K562 (cell line): ENCODE data around the gene ZNF169. TPM values are rescaled to one million over a fixed set of nuclear protein-coding genes. Genes with fewer than 3 reads are reported as not detected.
A peak's percentile ranks its signal among the peaks of the same experiment; 100 is the strongest.
"Not testable (repeated sequence)": the region's sequence is repeated elsewhere in the genome, so short reads cannot be mapped to it uniquely, and the experiment has no call there.

ENCODE experiments used
- ATAC-seq: fragments of 200-7000 bp; cut with Tn5 transposase; 3 replicates; pipeline ENCODE4 v1.9.1; 2020; ENCODE audit warnings: moderate library complexity
- BruUV-seq: library from RNA; stranded (reverse); fragments of 400-500 nt; replicated peaks from 2 replicates; lab custom pipeline; 2021; lab: Mats Ljungman, UMichigan
- CTCF ChIA-PET: fragments of 300-600 bp; formaldehyde crosslinking; extraction: SDS; loops from one replicate; lab custom pipeline; 2021; ENCODE audit warnings: low intra/inter-chr PET ratio; lab: Yijun Ruan, JAX
- POLR2A ChIA-PET: fragments of 300-600, 350-650 bp; sonication (Branson Sonifier 250); formaldehyde crosslinking; extraction: SDS; loops from one replicate; lab custom pipeline; 2021; ENCODE audit warnings: antibody characterized with exemption, inconsistent platforms; lab: Yijun Ruan, JAX
- DNase-seq, 4 experiments: peaks; one replicate each; pipeline versions ENCODE4 v3.0.0 to v3.0.0-alpha.2; 2011 to 2018; ENCODE audit warnings: low spot score in 3 of 4, mixed read lengths in 3 of 4; ENCODE audit errors: extremely low read depth in 1 of 4
- FAIRE-seq: peaks from 2 replicates; lab custom pipeline; 2011; peaks lifted over from hg19 to GRCh38; lab: Jason Lieb, UNC
- H2AFZ ChIP-seq: 2 replicates; pipeline ENCODE4 v1.6.0; 2011; ENCODE audit warnings: low read depth, low read length, control low read depth, inconsistent platforms
- H3K27ac ChIP-seq: fragments of 200-600 bp; 3 replicates; pipeline ENCODE4 v1.8.0; 2011; ENCODE audit warnings: low read depth, mild to moderate bottlenecking, control low read depth, inconsistent platforms, low read length, moderate library complexity, mixed read lengths; ENCODE audit errors: extremely low read depth
- H3K27me3 ChIP-seq, 2 experiments: fragments of 300-600 bp in 1 of 2; 2 replicates in 1 of 2; 3 replicates in 1 of 2; pipeline versions ENCODE4 v1.6.0 to v1.8.0; 2011; ENCODE audit warnings: inconsistent platforms in 2 of 2, low read length in 2 of 2, mild to moderate bottlenecking in 1 of 2, mixed read lengths in 1 of 2, moderate library complexity in 1 of 2; ENCODE audit not compliant: control insufficient read depth in 2 of 2, insufficient read depth in 2 of 2
- H3K36me3 ChIP-seq: fragments of 300-600 bp; 3 replicates; pipeline ENCODE4 v1.8.0; 2011; ENCODE audit warnings: mild to moderate bottlenecking, low read length, inconsistent platforms; ENCODE audit not compliant: control insufficient read depth, insufficient read depth
- H3K4me1 ChIP-seq, 2 experiments: fragments of 200-600 bp in 1 of 2; replicated peaks in 1 of 2; 2 replicates in 1 of 2; 3 replicates in 1 of 2; pipeline versions ENCODE4 v1.5.1 to v1.8.0; 2011; ENCODE audit warnings: inconsistent platforms in 2 of 2, low read length in 2 of 2, mild to moderate bottlenecking in 1 of 2, mixed read lengths in 1 of 2, moderate library complexity in 1 of 2; ENCODE audit not compliant: control insufficient read depth in 2 of 2, insufficient read depth in 2 of 2
- H3K4me2 ChIP-seq: 2 replicates; pipeline ENCODE4 v1.6.1; 2011; ENCODE audit warnings: low read length, control low read depth, inconsistent platforms, mixed read lengths; ENCODE audit not compliant: insufficient read depth
- H3K4me3 ChIP-seq: fragments of 200-600 bp; sonication (generic), shearing (Covaris generic); 2 replicates; pipeline ENCODE4 v1.5.1; 2016; ENCODE audit warnings: control low read depth, inconsistent platforms
- H3K79me2 ChIP-seq: fragments of 200-600 bp; 3 replicates; pipeline ENCODE4 v1.8.0; 2011; ENCODE audit warnings: low read length, inconsistent platforms; ENCODE audit not compliant: control insufficient read depth, insufficient read depth
- H3K9ac ChIP-seq, 2 experiments: 2 replicates each; pipeline versions ENCODE4 v1.6.0 to v1.6.1; 2011; ENCODE audit warnings: low read depth in 2 of 2, low read length in 2 of 2, control low read depth in 1 of 2, inconsistent platforms in 1 of 2, mild to moderate bottlenecking in 1 of 2, mixed read lengths in 1 of 2; ENCODE audit not compliant: insufficient read depth in 1 of 2
- H3K9me1 ChIP-seq: one replicate; pipeline ENCODE4 v1.6.0; 2011; ENCODE audit warnings: inconsistent platforms, mild to moderate bottlenecking, low read length, moderate library complexity; ENCODE audit not compliant: control insufficient read depth, insufficient read depth
- H3K9me3 ChIP-seq: replicated peaks from 2 replicates; pipeline ENCODE4 v1.5.1; 2011; ENCODE audit warnings: low read depth, low read length, inconsistent platforms; ENCODE audit not compliant: control insufficient read depth, insufficient read depth
- H4K20me1 ChIP-seq: replicated peaks from 2 replicates; pipeline ENCODE4 v1.6.1; 2011; ENCODE audit warnings: low read length, inconsistent platforms, mixed read lengths; ENCODE audit not compliant: control insufficient read depth, insufficient read depth
- ZNF263 ChIP-seq: sonication (generic); formaldehyde crosslinking; IDR thresholded peaks from 2 replicates; pipeline ENCODE4 v1.8.0; 2022; ENCODE audit warnings: mild to moderate bottlenecking, missing genetic modification reagents, borderline replicate concordance
- WGBS: fragments of 100-300 bp; shearing (Covaris generic); methylation state at CpG from one replicate; pipeline ENCODE4 v1.1.6; 2016; ENCODE audit warnings: low coverage, mixed read lengths; ENCODE audit not compliant: insufficient coverage; ENCODE audit errors: missing lambda C conversion rate; 5-methylcytosine and 5-hydroxymethylcytosine counted together
- in situ Hi-C: fragments of 300-500 bp; cut with MboI; formaldehyde crosslinking; loops from 4 replicates; pipeline ENCODE4 v1.15.0; 2018; ENCODE audit warnings: inconsistent platforms, mixed read lengths
- intact Hi-C: fragments of 100-400 bp; cut with micrococcal nuclease; formaldehyde crosslinking; loops from 2 replicates; pipeline ENCODE4 v1.14.2; 2022
- polyA plus RNA-seq, 8 experiments: library from polyadenylated mRNA; depleted of rRNA in 4 of 8; stranded (reverse) in 5 of 8; unstranded in 3 of 8; fragments of >200 nt; fragmentation: Nextera tagmentation in 2 of 8; fragmentation: Illumina TruSeq in 1 of 8; extraction: Ambion mirVana in 2 of 8; extraction: Trizol in 1 of 8; gene quantifications; 2 replicates each; pipeline versions ENCODE4 v1.2.1 to v1.2.3, GENCODE V29; 2011 to 2014; ENCODE audit warnings: inconsistent platforms in 1 of 8, missing spikeins in 1 of 8
- total RNA-seq, 7 experiments: library from RNA; depleted of rRNA in 6 of 7; stranded (reverse); fragments of >200 nt in 6 of 7; fragmentation: Illumina TruSeq in 2 of 7; extraction: Trizol in 2 of 7; gene quantifications; 2 replicates each; pipeline versions ENCODE4 v1.2.1 to v1.2.3, GENCODE V29; 2011 to 2021; ENCODE audit warnings: low replicate concordance in 1 of 7

Gene ZNF169
- total and polyA plus RNA-seq, 9 of the 15 experiments (the other 6 are each of a cell fraction or from before 2014, with no cell fraction given): 2.0 to 16.2 (median 5.6) TPM

DNA sequence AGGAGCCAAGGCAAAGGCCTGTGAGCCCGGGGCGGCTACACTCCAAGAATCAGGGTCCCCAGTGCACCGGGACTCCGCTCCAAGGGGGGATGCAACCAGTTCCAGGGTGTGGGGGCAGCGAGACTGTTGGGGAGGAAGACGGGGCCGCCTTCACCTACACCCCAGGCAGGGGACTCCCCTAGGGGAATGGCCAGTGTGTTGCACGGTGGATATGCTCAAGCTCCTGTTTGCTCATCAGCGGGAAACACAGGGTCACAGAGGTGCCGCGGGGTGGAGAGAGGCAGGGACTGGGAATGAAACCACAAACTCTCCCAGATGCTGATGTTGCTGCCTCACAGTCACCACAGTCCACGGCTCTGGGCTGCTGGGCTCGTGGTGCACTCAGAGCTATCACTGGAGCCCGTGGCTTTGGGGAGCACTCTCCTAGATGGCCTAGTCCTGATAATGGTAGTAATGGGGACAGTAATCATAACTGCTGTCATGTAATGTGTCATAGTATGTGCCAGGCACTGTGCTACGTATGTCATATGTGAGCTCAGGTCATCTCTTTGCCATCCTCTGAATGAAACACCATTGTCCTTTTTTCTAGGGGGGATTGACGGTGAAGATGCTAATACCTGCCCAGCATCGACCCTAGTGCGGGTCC is 64.2 kb downstream of the ZNF169 start:
- FAIRE-seq, H3K9me3 ChIP-seq, H3K36me3 ChIP-seq, CTCF ChIA-PET, H3K79me2 ChIP-seq, in situ Hi-C loops, H3K4me3 ChIP-seq, H3K9ac ChIP-seq, H3K9me1 ChIP-seq, H4K20me1 ChIP-seq, H2AFZ ChIP-seq, POLR2A ChIA-PET, intact Hi-C loops, H3K4me2 ChIP-seq, DNase-seq, H3K27ac ChIP-seq, H3K27me3 ChIP-seq, BruUV-seq: not testable (repeated sequence)
- 60% methylated on average over 11 of the region's 18 CpGs for WGBS
- H3K4me1 ChIP-seq: peaks cover 0 to 12% of the 10 kb centered on the region in 2 experiments; a peak in 2 of 5 replicates
- peak; percentile 62; the same call in 1 of the 2 replicates for TF ChIP-seq ZNF263
- 0 out of 3 replicates have a peak, but pooled peaks have one; percentile 35 for ATAC-seq

DNA sequence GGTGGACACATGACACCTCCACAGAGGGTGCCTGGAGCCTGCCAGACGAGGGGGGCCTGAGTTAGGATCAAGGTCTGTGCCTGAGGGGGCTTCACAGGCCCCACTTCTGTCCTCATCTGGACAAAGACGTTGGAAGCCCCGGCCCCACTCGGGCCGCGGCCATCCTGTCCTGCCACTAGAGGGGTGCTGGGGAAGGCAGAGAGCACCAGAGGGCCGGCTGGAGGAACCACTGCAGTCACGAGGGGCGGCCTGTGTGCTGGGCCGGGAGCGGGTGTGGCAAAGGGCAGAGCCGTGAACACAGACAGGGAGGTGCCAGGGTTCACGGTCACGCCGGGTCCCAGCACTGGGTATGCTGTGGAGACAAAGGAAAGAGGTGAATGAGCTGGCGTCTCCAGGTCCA is 66.5 kb downstream of the ZNF169 start:
- FAIRE-seq, H3K79me2 ChIP-seq, POLR2A ChIA-PET, H3K9ac ChIP-seq, H3K27me3 ChIP-seq, H3K36me3 ChIP-seq, H3K4me2 ChIP-seq, BruUV-seq, H4K20me1 ChIP-seq, CTCF ChIA-PET, H3K27ac ChIP-seq, ATAC-seq, in situ Hi-C loops, H3K4me3 ChIP-seq, H2AFZ ChIP-seq, DNase-seq, H3K9me3 ChIP-seq, intact Hi-C loops, H3K9me1 ChIP-seq: not testable (repeated sequence)
- H3K4me1 ChIP-seq: peaks cover 0 to 12% of the 10 kb centered on the region in 2 experiments; a peak in 2 of 5 replicates
- 56% methylated on average over 8 of the region's 16 CpGs for WGBS

DNA sequence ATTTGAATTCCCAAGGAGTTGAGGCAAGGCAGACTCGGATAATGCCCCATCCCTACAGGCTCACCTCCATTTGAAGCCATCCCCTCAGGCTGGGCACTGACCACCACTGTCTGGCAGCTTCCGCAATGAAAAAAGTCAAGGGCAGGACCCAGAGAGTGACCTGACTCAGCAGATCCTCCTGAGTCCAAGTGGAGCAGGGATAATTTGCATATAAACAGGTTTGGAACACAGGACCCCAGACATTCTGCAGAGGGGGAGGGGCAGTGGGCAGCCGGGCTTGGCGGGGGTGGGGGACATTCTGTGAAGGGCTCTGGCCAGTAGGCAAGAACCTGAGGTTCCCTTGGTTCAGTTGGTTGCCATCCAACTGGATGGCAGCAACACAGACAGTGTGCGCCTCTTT is 69.4 kb downstream of the ZNF169 start, which contains the start of gene NUTM2F:
Gene NUTM2F, minus strand, starts transcription at position 101 of the 400 bp plus-strand sequence. Its CDS starts 21 bp downstream, at position 80.
- H3K9ac ChIP-seq, DNase-seq, H3K27ac ChIP-seq, H2AFZ ChIP-seq, H3K4me2 ChIP-seq, in situ Hi-C loops, CTCF ChIA-PET, FAIRE-seq, POLR2A ChIA-PET, H3K4me1 ChIP-seq, ATAC-seq, H3K79me2 ChIP-seq, H3K9me3 ChIP-seq, BruUV-seq, H3K27me3 ChIP-seq, intact Hi-C loops, H3K36me3 ChIP-seq, H4K20me1 ChIP-seq, H3K9me1 ChIP-seq, H3K4me3 ChIP-seq: not testable (repeated sequence)
- 38% methylated on average over 1 of the region's 5 CpGs for WGBS
